ENCODE measurements around the gene CKAP2L.

Gene CKAP2L

GRCh38 chr2:112731479-112731878, 32.9 kb downstream of the CKAP2L start:
- Histone ChIP-seq H3K9me3 (ENCODE audit: control insufficient read depth, insufficient read depth, low read length) (no peaks in the 10 kb centered on the region), H3K4me1 (ENCODE audit: insufficient read depth, low read length) (peaks cover under 1% of the 10 kb centered on the region; the same call in 1 of the 2 replicates), H3K9ac (ENCODE audit: low read depth, low read length) (no peak overlapping the region), H3K36me3 (ENCODE audit: insufficient read depth, low read length) (no peaks in the 10 kb centered on the region)

GRCh38 chr2:112730791-112731190, 33.6 kb downstream of the CKAP2L start:
- Histone ChIP-seq H3K36me3 (ENCODE audit: insufficient read depth, low read length) (no peaks in the 10 kb centered on the region), H3K9ac (ENCODE audit: low read depth, low read length) (no peak overlapping the region), H3K4me1 (ENCODE audit: insufficient read depth, low read length) (peaks cover 8% of the 10 kb centered on the region; the same call in 1 of the 2 replicates), H3K9me3 (ENCODE audit: control insufficient read depth, insufficient read depth, low read length) (no peaks in the 10 kb centered on the region)

DNA sequence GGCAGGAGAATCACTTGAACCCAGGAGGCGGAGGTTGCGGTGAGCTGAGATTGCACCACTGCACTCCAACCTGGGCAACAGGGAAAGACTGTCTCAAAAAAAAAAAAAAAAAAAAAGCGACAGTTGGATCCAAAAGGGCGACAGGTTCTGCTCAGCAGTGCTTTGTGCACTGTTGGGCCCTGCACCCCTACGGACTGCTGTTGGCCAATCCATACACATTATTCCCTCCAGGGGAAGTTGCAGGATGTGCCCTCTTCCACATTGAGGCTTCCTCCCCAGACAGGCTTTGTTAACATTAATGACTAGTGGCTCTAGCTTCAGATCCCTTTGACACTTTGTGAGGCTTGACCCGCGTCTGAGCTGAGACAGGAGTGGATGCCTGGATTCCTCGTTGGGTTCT, 34.2 kb downstream of the CKAP2L start:
- Histone ChIP-seq H3K4me1 (ENCODE audit: insufficient read depth, low read length) (peaks cover 8% of the 10 kb centered on the region; the same call in 1 of the 2 replicates), H3K9ac (ENCODE audit: low read depth, low read length) (no peak overlapping the region), H3K36me3 (ENCODE audit: insufficient read depth, low read length) (no peaks in the 10 kb centered on the region), H3K9me3 (ENCODE audit: control insufficient read depth, insufficient read depth, low read length) (no peaks in the 10 kb centered on the region)

DNA sequence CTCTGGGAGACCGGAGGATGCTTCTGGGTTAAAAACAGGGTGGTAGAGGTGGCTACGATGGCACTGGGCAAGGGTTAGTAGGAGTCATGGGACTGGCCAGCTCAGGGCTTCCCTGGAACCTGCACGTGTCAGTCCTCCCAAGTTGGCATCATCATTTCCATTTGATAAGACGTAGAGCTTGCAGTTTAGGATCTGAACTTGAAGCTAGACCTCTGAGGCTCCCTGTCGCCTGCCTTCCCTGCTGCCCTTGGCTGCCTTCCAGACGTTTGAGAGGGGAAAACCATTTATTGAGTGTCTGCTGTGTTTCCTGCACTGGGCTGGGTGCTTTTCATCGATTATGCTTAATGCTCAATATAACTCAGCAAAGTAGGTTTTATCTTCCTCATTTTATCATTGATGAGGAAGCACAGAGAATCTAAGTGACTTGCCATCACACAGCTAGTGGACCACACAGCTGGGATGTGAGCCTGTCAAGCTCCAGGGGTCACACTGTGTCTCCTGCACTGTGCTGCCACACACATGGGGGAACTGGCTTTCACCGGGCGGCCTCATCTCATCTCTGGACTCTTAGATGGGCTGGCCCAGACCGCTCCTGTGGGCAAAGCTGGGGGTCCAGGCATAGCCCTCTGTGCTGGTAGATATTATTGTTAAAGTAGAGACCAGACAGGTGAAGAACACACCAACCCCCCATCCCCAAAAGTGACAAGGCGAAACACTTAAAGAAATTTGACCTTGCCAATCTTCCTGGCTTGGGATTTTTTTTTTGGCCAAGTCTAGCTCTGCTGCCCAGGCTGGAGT, 35.8 kb downstream of the CKAP2L start:
- no peak overlapping the region for H3K9ac ChIP-seq (ENCODE audit: low read depth, low read length)
- H3K9me3 ChIP-seq (ENCODE audit: control insufficient read depth, insufficient read depth, low read length) = no peaks in the 10 kb centered on the region
- no peaks in the 10 kb centered on the region for H3K36me3 ChIP-seq (ENCODE audit: insufficient read depth, low read length)
- peaks cover 8% of the 10 kb centered on the region; the same call in 1 of the 2 replicates for H3K4me1 ChIP-seq (ENCODE audit: insufficient read depth, low read length)

DNA sequence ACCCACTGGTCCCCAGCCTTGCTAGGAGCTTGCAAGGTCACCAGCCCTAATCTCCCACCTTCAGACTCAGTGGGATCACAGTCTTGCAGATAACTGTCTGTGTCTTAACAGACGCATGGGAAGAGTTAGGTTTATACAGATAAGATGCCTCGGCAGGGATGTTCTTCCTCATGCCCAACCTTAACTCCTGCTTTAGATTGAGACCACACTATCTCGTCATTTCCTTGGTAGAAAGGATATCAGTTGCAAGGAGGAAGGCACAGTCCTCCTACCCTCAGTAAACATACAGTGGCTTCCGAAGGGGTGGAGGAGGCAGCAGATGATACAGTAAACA, 36.4 kb downstream of the CKAP2L start:
- H3K9ac ChIP-seq (ENCODE audit: low read depth, low read length) = no peak overlapping the region
- H3K36me3 ChIP-seq (ENCODE audit: insufficient read depth, low read length) = no peaks in the 10 kb centered on the region
- peaks cover 8% of the 10 kb centered on the region; the same call in 1 of the 2 replicates for H3K4me1 ChIP-seq (ENCODE audit: insufficient read depth, low read length)
- no peaks in the 10 kb centered on the region for H3K9me3 ChIP-seq (ENCODE audit: control insufficient read depth, insufficient read depth, low read length)

- no peaks in the 10 kb centered on the region for H3K9me3 ChIP-seq (ENCODE audit: control insufficient read depth, insufficient read depth, low read length)
- peaks cover 8% of the 10 kb centered on the region; the same call in 1 of the 2 replicates for H3K4me1 ChIP-seq (ENCODE audit: insufficient read depth, low read length)
- H3K9ac ChIP-seq (ENCODE audit: low read depth, low read length) = no peak overlapping the region
- no peaks in the 10 kb centered on the region for H3K36me3 ChIP-seq (ENCODE audit: insufficient read depth, low read length)
Measured at GRCh38 chr2:112727276-112728028, 37.0 kb downstream of the CKAP2L start.

- peaks cover 8% of the 10 kb centered on the region; the same call in 1 of the 2 replicates for H3K4me1 ChIP-seq (ENCODE audit: insufficient read depth, low read length)
- H3K36me3 ChIP-seq (ENCODE audit: insufficient read depth, low read length) = no peaks in the 10 kb centered on the region
- no peak overlapping the region for H3K9ac ChIP-seq (ENCODE audit: low read depth, low read length)
- H3K9me3 ChIP-seq (ENCODE audit: control insufficient read depth, insufficient read depth, low read length) = no peaks in the 10 kb centered on the region
Measured at GRCh38 chr2:112726487-112727190, 37.8 kb downstream of the CKAP2L start.

DNA sequence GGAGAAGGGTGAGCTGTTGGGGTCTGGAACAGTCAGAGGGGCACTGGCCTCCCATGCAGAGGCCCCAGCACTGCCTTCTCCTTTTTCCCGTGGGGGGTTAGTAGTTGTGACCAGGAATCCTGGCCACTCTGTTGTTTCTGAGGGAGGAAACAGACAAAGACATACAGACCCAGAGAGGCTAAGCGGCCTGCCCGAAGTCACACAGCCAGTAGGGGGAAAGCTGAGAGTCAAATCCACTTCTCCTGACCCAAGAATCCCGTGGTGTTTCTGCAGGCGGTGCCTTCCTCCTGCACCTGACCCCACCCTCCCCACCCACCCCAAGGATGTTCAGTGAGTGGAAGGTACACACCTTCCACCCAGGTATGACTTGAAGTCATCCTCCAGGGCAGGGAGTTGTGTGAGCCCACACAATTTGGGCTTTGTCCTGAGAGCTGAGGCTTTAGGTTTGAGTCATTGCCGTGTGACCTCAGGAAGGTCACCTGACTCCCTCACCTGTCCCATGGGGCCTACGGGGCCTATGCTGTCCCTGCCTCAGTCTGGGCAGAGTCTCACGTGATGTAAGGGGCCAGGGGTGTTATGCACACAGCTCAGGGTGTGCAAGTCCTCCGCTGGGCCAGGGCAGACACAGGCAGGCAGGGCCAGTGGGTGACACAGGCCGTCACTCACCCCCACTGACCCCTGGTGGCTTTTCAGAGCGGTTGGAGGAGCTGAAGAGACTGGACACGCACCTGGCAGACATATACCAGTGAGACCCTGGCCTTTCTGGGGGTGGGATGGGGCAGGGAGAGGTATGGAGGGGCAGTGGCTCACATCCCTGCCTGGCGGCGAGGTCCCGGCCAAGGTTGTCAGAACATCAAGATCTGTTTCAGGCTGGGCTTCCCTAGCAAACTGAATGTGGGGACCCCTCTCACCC, 38.6 kb downstream of the CKAP2L start:
- Histone ChIP-seq H3K4me1 (ENCODE audit: insufficient read depth, low read length) (peaks cover 8% of the 10 kb centered on the region; the same call in 1 of the 2 replicates), H3K9ac (ENCODE audit: low read depth, low read length) (no peak overlapping the region), H3K36me3 (ENCODE audit: insufficient read depth, low read length) (no peaks in the 10 kb centered on the region), H3K9me3 (ENCODE audit: control insufficient read depth, insufficient read depth, low read length) (no peaks in the 10 kb centered on the region)

DNA sequence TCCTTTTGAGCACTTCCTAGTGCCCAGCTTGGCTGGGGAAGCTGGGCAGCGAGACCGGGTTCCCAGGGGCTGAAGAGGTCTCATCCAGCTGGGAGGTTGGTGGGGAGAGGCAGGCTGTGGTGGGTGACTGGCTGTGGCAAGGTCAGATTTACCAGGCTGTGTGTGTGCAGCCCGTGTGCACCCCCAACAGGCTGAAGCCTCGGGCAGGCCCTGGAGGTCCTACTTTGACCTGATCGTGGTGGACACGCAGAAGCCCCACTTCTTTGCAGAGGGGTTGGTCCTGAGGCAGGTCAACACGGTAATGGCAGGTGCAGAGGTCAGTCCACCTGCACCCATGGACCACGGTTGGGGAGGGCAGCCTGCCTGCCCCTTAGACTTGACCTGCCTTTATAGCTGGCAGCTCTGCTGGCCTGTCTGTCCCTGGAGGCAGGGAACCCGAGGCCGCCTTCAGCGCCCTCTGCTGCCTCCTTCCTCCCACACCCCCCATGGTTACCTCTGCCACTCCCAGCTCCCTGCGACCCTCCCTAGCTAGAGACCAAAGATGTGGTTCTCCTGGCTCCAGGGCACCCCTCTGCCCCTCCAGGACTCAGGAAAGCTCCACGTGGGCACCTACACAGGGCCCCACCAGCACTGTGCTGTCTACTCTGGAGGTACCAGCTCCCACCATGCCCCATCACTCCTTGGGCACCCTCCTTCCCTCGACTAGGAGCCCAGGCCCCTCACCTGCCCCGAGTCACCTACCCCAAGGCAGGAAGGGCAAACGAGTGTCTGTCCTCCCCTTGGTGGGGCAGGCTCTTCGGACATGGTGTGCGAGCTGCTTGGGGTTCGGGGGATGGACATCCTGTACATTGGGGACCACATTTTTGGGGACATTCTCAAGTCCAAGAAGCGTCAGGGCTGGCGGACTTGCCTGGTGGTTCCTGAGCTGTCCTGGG, 39.6 kb downstream of the CKAP2L start:
- Histone ChIP-seq H3K9ac (ENCODE audit: low read depth, low read length) (no peak overlapping the region), H3K36me3 (ENCODE audit: insufficient read depth, low read length) (no peaks in the 10 kb centered on the region), H3K9me3 (ENCODE audit: control insufficient read depth, insufficient read depth, low read length) (no peaks in the 10 kb centered on the region), H3K4me1 (ENCODE audit: insufficient read depth, low read length) (peaks cover 8% of the 10 kb centered on the region; the same call in 1 of the 2 replicates)

DNA sequence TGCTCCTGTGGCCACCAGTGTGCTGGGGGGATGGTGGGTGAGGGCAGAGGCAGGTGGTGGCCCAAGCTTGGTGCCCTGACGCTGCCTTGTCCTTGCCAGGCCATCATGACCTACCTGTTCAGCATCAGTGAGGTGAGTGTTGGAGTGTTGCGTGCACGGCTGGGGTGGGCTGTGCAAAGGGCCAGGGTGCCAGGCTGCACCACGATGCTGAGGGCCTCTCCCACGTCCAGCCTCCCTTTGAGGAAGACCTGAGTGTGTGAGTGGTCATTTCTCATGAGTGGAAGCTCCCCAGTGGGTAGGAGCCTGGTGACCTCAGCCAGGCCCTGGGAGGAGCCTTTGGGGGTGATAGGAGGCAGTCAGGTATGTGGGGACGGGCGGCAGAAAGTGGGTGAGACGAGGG, 40.4 kb downstream of the CKAP2L start:
- Histone ChIP-seq H3K9ac (ENCODE audit: low read depth, low read length) (no peak overlapping the region), H3K4me1 (ENCODE audit: insufficient read depth, low read length) (peaks cover 8% of the 10 kb centered on the region; the same call in 1 of the 2 replicates), H3K36me3 (ENCODE audit: insufficient read depth, low read length) (no peaks in the 10 kb centered on the region), H3K9me3 (ENCODE audit: control insufficient read depth, insufficient read depth, low read length) (no peaks in the 10 kb centered on the region)

GRCh38 chr2:112723547-112723940, 40.9 kb downstream of the CKAP2L start:
- H3K9ac ChIP-seq (ENCODE audit: low read depth, low read length) = no peak overlapping the region
- H3K9me3 ChIP-seq (ENCODE audit: control insufficient read depth, insufficient read depth, low read length) = no peaks in the 10 kb centered on the region
- H3K36me3 ChIP-seq (ENCODE audit: insufficient read depth, low read length) = no peaks in the 10 kb centered on the region
- peaks cover 8% of the 10 kb centered on the region; the same call in 1 of the 2 replicates for H3K4me1 ChIP-seq (ENCODE audit: insufficient read depth, low read length)

- no peak overlapping the region for H3K9ac ChIP-seq (ENCODE audit: low read depth, low read length)
- H3K9me3 ChIP-seq (ENCODE audit: control insufficient read depth, insufficient read depth, low read length) = no peaks in the 10 kb centered on the region
- H3K36me3 ChIP-seq (ENCODE audit: insufficient read depth, low read length) = no peaks in the 10 kb centered on the region
- H3K4me1 ChIP-seq (ENCODE audit: insufficient read depth, low read length) = peaks cover 8% of the 10 kb centered on the region; the same call in 1 of the 2 replicates
Measured at GRCh38 chr2:112722816-112723546, 41.4 kb downstream of the CKAP2L start.
